Stimulated activated CD8-positive, alpha-beta memory T cell treated with anti-CD3 and anti-CD28 coated beads, Interleukin-15, amount 100 ng/mL, for 48 hours (primary cell): Measurements from ENCODE around the gene SMG7.

Experiments used
- DNase-seq, 2 donors: peaks; one replicate each; pipeline ENCODE4 v3.0.0-alpha.2; 2020; ENCODE audit warnings: low read depth in 2 of 2

SMG7 gene

DNA sequence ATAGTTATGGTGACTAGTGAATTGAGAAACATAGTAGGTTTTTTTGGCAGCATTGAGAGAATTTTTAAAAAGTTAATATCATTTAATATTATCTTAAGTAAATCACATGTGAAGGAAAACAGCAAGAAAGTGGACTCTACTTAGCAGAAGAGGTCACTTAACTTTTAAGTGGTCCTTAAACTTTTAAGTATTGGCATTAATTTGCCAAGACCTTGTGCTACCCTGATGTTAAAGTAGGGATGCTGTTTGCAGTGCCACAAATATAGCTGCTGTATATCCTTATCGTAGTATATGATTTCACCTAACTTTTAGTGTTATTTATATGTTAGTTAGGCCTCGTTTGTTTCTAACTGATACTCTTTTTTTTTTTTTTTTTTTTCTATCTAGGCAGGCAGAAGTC lies 40.2 kb downstream of the SMG7 start:
- no peak for DNase-seq

DNA sequence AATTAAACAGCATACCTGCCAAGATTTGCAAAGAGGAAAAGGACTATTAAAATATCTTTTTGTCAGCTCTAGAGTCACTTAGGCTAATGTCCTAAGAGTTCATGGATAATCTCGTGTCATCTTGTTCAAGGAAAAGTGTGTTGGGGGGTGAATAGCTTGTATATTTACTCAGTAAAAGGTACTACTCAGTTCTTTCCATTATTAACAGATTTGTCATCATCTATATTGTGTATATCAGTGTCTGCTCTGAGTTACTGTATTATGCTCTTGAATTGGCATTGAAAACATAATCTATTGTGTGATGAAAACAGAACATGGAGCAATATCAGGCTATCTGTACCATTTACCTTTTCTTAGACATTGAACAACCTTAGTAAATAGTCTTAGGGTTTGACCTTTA lies 41.9 kb downstream of the SMG7 start:
- DNase-seq: no peak

DNA sequence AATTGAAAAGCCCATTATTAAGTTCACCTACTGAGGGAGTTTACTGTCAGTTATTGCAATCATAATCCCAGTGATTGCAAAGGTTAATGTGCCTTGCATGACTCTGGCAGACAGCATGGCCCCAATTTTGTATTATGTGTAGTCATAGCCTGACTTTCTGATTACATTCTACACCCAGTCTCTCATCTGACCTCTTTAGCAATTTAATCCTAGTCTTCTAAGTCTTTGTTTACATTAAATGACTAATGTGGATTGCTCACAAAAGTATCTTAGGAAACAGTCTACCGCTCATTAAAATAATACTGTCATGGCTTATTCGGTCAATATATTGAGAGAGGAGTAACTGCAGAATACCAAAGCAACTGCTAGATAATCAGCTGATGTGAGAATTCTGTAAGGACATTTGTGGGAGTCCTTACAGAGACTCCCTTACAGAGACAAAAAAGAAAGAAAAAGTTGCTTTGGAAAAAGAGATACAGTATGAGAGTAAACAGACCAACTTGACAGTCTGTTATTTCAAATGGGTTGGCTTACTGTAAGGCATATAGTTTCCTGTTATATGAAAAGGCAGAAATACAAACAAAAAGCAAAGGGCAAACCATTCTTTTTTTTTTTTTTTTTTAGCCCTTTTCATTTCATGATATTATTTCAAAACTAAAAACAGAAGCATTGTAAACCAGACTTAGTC lies 42.8 kb downstream of the SMG7 start:
- DNase-seq: no peak

DNA sequence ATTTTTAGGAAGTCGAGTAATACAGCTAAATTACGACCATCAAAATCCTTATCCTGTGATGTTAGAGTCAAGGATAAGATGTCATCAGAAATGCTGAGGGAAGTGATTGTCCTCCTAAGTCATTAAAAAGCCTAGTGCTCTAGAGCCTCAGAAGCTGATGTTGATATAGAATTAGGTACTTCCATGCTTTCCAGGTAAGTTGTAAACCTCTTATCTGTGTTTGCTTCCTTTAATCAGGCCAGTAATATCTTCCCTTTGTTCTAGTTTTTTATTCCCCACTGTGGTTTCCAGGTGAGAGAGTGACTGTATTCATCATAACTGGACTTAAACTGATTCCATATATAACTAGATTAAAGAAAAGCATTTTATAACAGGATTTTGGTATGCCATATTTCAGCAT lies 44.4 kb downstream of the SMG7 start:
- no peak for DNase-seq

DNA sequence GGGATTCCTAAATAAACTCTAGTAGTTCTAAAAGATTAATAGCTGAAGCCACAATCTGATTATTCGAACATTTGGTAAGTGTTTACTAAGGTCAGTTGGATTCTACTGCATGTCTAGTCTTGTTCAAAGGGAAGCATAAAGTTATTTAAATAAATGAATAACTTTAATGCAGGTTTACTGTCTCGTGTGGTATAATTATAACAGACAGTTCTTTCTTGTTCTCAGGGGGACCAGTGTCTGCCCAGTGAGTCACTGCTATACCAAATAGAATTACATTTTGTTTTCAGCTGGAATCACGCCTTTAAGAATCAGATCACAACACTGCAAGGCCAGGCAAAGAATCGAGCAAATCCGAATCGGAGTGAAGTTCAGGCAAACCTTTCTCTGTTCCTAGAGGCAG lies 45.1 kb downstream of the SMG7 start:
- no peak for DNase-seq

DNA sequence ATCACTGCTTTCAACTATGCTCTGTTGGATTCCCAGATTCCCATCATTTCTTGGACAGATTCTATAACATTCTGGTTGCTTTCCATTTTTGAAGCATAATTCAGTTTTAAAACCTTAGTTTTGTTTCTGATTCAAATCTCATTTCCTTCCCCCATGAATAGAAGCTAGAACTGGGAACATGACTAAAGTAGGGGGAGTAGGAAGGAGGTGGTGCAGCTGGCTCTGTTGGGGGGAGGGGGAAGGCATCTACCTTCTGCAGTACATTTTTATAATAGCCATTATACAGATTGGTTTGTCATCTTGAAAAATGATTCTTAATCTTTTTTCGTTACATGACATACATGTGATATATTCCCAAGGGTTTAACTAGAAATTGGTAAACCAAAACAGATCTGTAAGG lies 48.1 kb downstream of the SMG7 start:
- no peak for DNase-seq

DNA sequence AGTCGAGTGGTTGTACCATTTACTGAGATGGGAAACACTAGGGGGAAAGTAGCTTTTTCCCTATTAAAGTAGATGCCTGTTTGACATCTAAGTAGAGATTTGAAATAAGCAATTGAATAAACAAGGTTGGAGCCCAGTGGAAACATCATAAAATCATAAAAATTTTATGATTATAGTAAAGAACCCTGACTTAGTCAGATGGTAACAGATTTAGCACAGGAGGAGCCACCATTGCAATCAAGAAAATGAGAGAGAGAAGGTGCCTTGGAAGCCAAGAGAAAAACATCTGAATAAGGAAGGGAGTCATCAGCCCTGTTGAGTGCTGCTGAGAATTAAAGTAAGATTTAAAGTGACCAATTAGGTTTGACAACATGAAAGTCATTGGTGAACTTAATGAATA lies 49.8 kb downstream of the SMG7 start:
- no peak for DNase-seq

DNA sequence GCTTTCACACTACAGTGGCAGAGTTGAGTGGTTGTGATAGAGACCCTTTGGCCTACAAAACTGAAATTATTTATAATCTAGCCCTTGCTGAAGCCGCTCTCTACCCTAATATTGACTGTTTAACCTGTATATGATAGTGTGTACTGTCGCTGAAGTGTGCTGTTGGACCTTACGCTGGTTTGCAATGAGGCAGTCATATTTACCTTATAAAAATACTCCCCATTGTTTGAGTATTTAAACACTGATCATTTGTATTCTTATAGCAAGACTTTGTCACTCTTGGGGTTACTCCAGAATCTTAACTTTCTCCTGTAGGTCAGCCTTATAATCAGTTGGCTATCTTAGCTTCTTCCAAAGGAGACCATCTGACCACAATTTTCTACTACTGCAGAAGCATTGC lies 56.3 kb downstream of the SMG7 start:
- no peak for DNase-seq

DNA sequence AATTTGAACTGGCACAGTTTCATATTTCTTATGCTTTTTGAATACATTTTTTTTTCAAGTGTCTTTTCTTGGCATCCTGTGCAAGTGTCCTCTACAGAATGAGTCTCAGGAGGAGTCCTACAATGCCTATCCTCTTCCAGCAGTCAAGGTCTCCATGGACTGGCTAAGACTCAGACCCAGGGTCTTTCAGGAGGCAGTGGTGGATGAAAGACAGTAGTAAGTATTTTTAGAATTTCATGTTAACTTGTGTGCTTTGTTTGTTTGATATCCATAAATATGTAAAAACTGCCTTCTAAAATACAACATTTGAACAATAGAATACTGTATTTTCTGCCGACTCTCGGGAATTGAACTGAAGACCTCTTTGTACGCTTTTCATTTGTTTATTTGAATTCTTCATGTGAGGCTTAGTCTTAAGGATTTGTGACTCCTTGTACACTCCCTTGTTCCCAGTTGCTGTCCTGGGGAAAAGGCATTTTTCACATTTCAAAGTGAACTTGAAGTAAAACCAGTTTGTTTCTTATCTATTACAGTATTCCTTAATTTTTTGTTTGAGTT lies 61.4 kb downstream of the SMG7 start:
- no peak for DNase-seq

DNA sequence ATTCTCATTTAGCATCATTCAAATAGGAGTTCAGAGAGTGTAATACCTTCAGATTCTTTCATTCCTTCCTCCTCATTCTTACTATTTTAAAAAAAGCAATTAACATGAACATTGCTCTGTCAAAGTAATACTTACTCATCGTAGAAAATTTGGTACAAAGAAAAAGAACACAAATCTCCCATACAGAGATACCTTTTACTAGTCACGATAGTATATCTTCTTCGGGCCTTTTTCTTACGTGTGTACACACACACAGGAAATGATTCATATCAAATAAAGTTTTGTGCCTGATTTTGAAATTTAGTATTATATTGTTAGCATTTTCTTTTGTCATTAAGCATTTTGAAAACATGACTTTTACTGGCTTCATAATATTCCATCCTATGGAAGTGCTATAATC lies 65.1 kb downstream of the SMG7 start:
- DNase-seq: no peak

DNA sequence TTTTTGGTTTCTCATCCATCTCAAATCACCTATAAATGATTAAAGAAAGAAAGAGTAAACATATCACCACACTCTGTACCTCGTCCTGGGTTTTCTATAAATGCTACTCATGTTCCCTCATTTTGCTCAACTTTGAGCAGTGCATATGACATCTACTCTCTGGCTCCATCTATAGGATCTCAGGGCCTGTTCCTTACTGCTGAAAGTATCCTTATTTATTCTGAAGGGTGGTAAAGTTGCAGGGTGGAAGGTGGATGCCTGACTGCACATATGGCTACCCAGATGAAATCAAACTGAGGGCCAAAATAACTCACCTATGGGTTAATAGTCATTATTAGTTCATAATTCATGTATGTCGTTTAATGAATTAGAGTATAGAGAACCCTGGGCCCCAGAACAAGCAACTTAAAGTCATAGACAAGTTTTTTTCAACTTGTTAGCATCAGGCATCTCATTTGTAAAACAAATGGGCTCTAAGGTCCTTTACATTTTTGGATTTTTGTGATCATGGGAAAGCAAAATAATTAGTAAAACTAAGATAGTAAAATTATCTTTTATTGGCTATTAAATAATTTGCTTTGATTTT lies 71.4 kb downstream of the SMG7 start:
- no peak for DNase-seq

DNA sequence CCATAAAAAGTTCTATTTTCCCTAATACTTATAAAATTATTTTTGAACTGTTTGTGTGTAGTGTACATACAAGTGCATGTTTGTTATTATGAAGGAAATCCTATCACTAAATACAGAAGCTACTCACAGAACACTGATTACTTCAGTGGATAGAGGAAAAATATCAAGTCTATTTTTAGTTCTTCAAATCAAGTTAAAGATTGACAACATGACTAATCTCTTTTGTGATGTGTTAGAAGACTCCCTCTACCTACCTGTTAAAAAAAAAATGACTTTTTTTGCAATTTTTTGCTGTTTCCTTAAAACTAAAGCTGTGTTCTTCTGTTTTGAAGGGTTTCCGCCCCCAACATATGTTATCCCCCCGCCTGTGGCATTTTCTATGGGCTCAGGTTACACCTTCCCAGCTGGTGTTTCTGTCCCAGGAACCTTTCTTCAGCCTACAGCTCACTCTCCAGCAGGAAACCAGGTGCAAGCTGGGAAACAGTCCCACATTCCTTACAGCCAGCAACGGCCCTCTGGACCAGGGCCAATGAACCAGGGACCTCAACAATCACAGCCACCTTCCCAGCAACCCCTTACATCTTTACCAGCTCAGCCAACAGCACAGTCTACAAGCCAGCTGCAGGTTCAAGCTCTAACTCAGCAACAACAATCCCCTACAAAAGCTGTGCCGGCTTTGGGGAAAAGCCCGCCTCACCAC lies 72.4 kb downstream of the SMG7 start:
- DNase-seq: no peak

DNA sequence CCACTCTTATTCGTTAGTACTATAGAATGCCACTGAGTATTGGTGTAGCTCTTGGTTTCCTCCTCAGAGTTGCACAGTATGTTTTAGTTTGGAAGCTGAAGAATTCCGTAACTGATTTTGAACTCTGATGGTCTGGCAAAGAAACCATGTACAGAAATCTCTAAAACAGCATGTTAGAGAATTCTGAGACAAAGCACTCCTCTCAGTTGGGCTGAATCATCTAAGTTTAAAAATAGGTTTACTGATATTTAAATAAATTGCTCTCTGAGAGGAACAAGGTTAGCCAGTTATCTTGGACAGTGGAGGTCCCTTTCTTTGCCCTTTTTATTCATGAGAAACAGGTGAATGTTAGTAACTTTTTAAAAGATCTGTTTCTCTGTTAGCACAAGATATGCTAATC lies 74.1 kb downstream of the SMG7 start:
- no peak for DNase-seq

DNA sequence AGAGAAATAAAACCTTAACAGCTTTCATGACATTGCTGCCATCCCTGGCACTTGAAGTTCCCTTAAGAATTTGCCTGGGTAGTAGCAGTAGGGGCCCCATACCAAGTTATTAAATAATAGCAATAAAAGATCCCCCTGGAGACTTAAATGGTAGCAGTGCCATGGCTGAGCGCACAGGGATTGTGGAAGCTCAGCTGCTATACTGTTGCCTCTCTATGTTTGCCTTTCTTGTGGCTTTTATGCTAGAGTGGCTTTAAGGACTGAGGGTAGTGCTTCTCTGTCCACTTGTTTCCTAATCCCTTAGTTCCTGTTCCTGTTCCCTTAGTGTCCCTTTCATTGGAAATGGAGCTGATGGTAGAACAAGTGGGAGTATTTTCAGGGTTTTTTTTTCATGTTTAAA lies 75.8 kb downstream of the SMG7 start:
- DNase-seq: no peak

DNA sequence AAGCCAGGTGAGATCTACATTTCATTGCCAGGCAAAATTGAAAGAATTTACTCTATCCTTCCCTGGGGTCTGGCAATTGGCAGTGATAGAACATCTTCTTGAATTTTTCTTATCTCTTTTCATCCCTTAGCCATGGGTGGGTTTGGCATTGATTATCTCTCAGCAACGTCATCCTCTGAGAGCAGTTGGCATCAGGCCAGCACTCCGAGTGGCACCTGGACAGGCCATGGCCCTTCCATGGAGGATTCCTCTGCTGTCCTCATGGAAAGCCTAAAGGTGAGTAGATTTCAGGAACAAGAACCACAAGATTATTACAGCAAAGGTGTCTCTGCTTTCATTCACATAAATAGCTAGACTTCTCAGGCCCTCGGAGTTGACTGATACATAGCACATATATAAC lies 78.6 kb downstream of the SMG7 start:
- no peak for DNase-seq

DNA sequence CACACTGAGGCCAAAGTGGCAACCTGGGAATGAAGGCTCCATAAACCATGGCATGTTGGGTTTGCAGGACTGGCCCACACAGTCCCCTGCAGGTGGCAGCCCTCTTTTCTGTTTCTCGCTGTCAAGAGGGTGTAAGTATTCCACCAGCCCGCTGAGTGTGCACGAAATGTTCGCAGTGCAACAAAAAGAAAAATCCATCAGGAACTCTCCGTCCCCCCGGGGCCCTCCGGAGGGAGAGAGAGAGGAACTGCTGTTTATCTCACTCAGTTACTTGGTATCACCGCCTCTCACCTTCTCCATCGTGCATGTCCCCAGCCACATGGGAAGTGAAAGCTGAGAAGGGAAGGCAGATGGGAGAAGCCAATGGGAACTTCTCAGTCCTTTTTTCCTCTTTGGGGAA lies 79.6 kb downstream of the SMG7 start:
- no peak for DNase-seq

DNA sequence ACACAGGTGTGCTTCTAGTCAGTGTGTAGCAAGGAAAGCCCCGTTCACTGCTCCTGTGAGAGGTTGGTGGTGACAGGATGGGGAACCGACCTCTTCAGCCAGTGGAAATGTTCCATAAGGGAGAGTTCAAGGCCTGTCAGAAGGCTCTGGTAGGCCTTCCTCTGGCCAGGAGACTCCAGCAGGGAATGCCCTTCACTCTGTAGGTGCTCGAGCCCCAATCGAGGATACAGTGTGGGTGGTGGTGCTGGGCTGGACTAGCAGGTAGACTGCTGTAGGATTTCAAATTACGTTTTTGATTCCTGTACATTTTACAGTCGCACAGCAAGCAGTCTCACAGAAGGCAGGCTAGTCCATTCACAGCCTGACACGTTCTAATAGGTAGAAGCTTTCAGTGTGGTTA lies 80.1 kb downstream of the SMG7 start:
- no peak for DNase-seq

DNA sequence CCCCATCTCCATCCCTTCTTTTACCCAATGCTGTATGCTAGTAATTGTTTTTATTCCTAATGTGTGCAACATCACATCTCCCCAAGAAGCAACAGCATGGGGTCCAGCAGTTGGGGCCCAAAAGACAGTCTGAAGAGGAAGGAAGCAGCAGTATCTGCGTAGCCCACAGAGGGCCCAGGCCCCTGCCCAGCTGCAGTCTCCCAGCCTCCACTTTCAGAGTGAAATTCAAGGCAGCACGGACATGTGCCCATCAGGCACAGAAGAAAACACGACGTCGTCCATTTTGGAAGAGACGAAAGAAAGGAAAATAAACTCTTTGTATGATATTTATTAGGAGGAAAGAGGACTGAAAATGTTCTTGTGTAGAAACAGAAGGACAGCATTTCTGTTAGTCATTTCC lies 80.6 kb downstream of the SMG7 start:
- no peak for DNase-seq

DNA sequence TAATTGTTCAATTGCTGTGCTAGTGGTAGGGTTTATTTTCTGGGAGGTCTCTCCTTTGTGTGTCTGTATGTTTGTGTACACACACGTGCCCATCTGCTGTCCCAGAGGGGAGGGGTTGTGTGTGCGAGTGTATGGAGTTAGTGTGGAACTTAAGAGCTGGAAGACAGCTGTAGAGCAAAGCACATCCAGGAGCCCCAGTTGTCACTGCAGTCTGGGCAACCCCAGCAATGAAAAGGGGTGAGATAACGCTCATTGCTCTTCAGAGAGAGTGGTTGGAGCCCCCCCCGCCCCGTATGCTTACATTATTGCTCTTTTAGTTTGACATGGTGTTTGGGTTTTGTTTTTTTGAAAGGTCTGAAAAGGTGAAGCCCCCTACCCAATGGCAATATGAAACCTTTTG lies 81.0 kb downstream of the SMG7 start:
- no peak for DNase-seq

DNA sequence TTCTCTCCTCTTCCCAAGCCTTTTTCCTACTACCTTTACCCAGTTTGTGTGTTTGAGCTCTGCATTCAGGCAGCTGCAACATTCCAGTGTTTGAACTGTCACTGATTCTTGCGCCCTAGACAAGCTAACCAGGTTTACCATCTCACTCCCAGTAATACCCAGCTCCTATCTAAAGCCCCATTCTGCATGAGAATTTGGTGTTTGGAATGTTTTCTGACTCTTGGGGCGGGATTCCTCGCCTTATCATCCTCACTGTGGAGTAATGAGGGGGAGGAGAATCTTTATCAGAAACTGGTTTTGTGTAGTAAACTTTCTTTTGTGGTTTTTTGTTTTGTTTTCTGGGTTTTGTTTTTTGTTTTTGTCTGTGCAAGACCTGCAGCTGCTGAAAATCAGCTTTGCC lies 81.5 kb downstream of the SMG7 start:
- DNase-seq: no peak

DNA sequence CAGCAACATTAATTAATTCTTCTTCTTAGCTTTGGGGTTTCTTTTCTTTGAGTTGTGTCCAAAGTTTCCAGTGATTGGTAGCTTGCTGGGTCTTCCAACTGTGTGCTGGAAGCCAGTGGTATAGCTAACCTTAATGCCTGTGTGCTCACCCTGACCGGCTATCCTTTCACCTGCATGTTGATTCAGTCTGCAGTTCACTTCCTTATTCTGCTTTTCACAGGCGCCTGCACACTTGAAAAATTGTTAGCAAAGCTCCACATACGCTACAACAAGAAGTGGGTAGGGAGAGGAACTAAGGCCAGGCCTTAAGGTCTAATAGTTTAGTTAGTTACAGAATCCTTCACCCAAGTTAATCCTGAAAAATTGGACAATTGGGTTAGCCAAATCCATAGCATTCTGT lies 82.3 kb downstream of the SMG7 start:
- DNase-seq: no peak

DNA sequence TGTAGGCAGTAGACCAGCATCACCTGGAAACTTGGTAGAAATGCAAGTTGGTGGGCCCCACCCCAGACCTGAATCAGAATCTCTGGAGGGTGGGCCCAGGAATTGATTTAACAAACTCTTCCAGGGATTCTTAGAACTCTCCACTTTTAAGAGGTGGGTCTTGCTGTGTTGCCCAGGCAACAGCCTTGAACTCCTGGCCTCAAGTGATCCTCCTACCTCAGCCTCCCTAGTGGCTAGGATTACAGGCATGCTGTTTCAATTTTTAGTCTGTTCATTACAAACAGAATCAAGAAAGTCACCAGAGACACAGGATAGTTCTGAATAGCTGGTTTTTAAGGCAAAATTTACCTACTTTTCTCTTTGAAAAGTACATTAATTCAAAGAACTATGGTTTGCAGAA lies 86.8 kb downstream of the SMG7 start:
- DNase-seq: no peak

DNA sequence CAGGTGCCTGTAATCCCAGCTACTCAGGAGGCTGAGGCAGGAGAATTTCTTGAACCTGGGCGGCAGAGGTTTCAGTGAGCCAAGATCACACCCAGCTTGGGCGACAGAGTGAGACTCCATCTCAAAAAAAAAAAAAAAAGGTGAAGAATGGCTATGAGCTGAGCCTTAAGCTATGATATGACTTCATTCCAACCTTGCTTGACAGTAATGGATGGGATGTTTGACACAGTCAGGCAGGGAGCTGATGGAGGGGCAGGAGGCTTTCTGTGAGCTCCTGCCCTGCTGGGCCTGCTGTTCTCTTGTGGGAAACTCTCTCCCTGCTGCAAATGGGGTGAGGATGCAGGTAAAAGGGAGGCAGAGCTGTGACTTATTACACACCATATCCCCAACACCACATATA lies 90.4 kb downstream of the SMG7 start:
- no peak for DNase-seq
